Activated CD8-positive, alpha-beta memory T cell treated with anti-CD3 and anti-CD28 coated beads for 4 hours (primary cell): ENCODE measurements around the gene ADCY5.

Source experiments
- DNase-seq, 2 donors: peaks; one replicate each; pipeline ENCODE4 v3.0.0-alpha.2; 2020; ENCODE audit warnings: low read depth in 2 of 2

ADCY5 gene

DNA sequence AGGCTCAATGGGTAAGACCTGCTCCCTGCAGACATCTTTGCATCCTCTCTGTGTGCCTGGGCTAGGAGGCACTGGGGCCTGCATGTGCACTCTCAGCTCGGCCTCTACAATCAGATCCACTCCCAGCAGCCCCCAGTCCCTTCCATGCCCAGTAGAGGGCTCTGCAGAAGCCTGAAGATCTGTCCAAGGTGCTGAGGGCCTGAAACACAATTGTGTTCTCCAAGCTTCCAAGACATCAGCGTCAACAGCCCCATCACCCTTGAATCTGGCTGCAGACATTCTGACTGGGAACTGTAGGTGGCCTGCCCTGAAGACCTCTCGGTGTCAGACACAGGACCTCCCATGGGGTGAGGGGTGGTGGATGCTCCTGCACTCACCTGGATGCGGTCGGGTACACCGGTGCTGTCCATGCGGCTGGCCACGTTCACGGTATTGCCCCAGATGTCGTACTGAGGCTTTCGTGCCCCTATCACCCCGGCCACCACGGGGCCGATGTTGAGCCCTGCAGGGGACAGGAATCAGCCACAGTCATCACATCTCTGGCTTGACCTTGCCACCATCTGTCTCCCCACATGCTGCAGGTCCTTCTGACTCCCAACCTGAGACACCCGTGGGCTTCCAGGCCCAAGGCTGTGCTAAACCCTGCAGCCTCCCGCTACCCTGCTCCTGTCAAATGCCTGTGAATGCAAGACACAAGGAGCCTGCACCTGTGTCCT, 162.4 kb downstream of the ADCY5 start:
- no peak for DNase-seq

- DNase-seq, result no peak
Observed at GRCh38 chr3:123285931-123286307, 163.0 kb downstream of the ADCY5 start.

GRCh38 chr3:123285479-123285878, 163.4 kb downstream of the ADCY5 start:
- DNase-seq, result no peak

DNA sequence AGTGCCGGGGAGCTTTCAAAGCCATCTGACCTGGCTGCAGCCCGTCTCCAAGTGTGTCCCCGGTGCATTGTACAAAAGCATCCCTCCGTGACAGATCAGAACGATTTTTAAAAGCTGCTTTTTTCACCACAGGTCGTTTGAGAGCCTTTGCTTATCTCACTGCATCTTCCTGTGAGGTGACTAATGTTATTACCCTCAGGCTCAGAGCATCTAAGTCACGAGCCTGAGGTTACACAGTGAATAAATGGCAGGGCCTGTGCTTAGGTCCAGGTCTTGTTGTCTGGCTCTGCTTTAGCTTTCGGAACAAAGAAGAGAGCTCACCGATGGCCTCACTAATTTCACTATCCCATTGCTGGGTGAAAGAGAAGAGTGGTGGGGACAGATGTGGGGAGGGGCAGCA, 163.8 kb downstream of the ADCY5 start:
- no peak for DNase-seq

DNA sequence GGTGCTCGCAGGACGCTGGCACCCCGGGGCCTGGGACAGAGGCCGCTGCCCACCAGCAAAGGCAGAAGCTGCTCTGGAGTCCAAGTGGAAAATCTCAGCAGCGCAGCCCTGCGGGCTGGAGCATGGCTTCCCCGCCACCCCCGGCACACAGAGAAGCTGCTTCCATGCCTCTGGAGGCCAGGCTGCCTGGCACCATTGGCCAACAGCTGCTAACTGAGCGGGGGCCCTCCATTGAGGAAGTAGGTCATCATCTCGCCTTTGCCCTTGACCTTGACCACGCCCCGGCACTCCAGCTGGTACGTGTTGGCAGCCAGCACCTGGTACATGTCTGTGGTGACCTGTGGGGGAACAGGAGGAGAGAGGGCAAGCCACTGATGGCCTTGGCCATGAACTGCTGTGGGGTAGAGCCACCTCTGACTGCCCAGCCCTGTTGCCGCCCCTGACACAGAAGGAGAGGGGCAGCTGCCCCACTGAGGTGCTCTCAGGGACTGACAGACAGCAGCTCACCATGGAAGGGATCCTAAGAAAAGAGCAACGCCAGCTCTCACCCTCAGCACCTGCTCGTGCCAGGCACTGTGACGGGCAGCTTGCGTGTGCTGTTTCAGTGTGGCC, 164.4 kb downstream of the ADCY5 start:
- DNase-seq, result no peak

- DNase-seq, result no peak
Observed at GRCh38 chr3:123283657-123284398, 165.1 kb downstream of the ADCY5 start.

DNA sequence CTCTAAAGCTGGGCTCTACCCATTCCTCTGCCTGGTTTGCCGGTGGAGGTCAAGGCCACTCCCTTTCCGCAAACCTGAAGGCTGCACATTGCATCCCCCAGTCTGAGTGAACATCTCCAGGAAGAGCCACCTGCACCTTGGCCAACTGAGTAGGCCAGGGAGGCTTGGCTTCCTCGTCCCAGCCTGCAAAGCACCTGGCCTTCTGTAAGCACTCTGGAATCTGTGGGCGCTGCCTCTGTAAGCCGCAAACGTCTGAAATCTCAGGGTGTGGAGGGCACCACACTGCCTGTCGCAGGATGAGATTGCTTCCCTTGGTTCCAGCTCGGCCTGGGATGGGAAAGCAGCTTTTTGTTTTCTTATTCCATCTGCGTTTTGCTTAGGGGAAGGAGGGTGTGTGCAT, 165.8 kb downstream of the ADCY5 start:
- DNase-seq, result no peak

- no peak for DNase-seq
Observed at GRCh38 chr3:123282461-123282860, 166.4 kb downstream of the ADCY5 start.

GRCh38 chr3:123281929-123282328, 167.0 kb downstream of the ADCY5 start:
- no peak for DNase-seq

DNA sequence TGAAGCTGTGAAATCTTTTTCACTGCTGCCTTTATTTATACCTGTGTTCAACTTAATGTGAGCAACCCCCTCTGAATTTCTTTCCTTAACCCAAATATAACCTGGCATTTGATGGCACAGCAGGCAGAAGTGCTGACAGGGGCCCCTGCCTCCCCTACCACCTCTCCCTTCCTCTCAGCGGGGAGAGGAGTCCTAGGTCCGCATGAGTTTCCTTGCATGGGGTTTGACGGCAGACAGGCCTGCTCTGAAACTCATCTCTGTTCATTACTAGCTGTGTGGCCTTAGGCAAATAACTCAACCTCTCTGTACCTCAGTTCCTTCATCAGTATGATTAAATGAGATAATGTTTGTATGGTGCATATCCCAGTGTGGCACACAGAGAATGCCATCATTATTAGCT, 167.5 kb downstream of the ADCY5 start:
- DNase-seq, result no peak

DNA sequence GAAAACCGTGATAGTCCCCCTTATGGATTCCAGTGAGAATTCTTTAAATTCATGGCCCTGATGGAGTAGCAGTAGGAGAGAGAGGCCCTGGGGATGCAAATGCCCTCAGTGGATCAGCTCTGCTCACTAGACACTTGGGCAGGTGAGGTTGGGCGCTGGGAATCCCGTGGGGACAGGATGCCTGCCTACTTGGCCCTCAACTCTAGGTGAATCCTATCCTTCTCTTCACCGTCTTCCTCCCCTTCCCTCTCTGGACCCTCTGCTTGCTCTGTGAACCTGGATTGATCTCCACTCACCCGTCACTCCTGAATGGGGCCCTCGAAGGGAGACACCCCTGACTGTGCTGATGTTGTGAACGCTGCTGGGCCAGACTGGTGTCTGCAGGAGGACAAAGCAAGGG, 169.8 kb downstream of the ADCY5 start:
- DNase-seq, result no peak

GRCh38 chr3:123278446-123278845, 170.4 kb downstream of the ADCY5 start:
- no peak for DNase-seq

DNA sequence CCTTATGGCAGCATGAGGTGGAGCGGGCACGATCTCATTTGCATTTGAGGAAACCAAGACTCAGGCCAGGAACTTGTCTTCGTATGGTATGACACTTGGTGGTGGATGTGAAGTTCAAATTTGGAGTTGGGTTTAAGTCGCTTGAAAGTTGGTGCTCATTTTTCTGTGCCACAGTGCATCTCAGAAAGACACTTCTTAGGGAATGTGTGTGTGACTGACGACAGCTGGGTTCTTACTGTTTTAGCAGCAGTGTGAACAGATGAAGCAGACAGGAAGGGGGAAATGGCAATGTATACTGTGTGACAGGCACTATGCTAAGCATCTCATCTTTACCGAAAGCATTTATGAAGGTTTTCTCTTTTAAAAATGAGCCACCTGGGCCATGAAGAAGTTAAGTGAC, 171.8 kb downstream of the ADCY5 start:
- no peak for DNase-seq

DNA sequence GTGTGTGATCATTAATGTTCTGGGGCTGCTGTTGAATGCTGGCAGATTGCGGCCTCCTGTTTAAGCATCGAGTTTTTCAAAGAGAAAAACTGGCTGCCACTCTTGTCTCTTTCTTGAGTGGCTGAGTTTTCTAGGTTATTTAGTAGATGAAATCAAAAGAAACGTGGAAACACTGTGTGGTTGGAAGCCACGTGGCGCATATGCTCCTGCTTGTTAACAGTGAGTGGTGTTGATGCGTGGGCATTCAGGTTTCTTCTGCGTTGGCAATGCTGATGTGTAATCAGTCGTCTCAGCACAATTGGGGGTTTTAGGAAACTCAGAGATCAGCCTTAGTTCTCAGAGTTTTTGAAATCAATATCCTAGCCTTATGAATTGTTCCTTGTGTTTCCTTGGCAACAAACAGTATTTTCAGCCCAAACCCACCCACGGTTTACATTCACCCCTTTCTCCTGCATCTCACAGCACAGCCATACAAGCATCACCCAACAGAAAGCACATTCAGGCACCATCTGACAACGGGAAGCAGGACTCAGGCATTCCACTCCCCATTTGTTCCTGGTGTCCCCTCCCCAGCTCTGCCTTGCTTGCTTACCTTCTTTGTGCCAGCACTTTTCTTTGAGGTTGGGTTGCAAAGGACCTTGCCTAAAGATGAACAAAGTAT, 172.4 kb downstream of the ADCY5 start:
- no peak for DNase-seq

GRCh38 chr3:123275691-123276090, 173.2 kb downstream of the ADCY5 start:
- DNase-seq, result no peak

- no peak for DNase-seq
Observed at GRCh38 chr3:123272547-123272946, 176.3 kb downstream of the ADCY5 start.

GRCh38 chr3:123271466-123272159, 177.3 kb downstream of the ADCY5 start:
- no peak for DNase-seq

GRCh38 chr3:123270818-123271217, 178.1 kb downstream of the ADCY5 start:
- DNase-seq, result no peak

GRCh38 chr3:123267821-123268220, 181.1 kb downstream of the ADCY5 start:
- DNase-seq, result no peak

GRCh38 chr3:123263941-123264340, 184.9 kb downstream of the ADCY5 start:
- no peak for DNase-seq

- no peak for DNase-seq
Observed at GRCh38 chr3:123262868-123263267, 186.0 kb downstream of the ADCY5 start.

- DNase-seq, result no peak
Observed at GRCh38 chr3:123262226-123262625, 186.7 kb downstream of the ADCY5 start.
